HG02840 (cell line): ENCODE results near the gene TBC1D32.
"Not testable (repeated sequence)": the region's sequence is repeated elsewhere in the genome, so short reads cannot be mapped to it uniquely, and the experiment has no call there.

Experiments
- ATAC-seq: cut with Tn5 transposase; IDR thresholded peaks from one replicate; pipeline ENCODE4 v1.9.1; 2021; ENCODE audit warnings: mild to moderate bottlenecking, moderate library complexity, moderate number of reproducible peaks; ENCODE audit not compliant: unreplicated experiment, low FRiP score

The TBC1D32 gene, protein sequence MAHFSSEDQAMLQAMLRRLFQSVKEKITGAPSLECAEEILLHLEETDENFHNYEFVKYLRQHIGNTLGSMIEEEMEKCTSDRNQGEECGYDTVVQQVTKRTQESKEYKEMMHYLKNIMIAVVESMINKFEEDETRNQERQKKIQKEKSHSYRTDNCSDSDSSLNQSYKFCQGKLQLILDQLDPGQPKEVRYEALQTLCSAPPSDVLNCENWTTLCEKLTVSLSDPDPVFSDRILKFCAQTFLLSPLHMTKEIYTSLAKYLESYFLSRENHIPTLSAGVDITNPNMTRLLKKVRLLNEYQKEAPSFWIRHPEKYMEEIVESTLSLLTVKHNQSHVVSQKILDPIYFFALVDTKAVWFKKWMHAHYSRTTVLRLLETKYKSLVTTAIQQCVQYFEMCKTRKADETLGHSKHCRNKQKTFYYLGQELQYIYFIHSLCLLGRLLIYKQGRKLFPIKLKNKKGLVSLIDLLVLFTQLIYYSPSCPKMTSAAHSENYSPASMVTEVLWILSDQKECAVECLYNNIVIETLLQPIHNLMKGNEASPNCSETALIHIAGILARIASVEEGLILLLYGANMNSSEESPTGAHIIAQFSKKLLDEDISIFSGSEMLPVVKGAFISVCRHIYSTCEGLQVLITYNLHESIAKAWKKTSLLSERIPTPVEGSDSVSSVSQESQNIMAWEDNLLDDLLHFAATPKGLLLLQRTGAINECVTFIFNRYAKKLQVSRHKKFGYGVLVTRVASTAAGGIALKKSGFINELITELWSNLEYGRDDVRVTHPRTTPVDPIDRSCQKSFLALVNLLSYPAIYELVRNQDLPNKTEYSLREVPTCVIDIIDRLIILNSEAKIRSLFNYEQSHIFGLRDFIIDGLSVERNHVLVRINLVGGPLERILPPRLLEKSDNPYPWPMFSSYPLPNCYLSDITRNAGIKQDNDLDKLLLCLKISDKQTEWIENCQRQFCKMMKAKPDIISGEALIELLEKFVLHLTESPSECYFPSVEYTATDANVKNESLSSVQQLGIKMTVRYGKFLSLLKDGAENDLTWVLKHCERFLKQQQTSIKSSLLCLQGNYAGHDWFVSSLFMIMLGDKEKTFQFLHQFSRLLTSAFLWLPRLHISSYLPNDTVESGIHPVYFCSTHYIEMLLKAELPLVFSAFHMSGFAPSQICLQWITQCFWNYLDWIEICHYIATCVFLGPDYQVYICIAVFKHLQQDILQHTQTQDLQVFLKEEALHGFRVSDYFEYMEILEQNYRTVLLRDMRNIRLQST

DNA sequence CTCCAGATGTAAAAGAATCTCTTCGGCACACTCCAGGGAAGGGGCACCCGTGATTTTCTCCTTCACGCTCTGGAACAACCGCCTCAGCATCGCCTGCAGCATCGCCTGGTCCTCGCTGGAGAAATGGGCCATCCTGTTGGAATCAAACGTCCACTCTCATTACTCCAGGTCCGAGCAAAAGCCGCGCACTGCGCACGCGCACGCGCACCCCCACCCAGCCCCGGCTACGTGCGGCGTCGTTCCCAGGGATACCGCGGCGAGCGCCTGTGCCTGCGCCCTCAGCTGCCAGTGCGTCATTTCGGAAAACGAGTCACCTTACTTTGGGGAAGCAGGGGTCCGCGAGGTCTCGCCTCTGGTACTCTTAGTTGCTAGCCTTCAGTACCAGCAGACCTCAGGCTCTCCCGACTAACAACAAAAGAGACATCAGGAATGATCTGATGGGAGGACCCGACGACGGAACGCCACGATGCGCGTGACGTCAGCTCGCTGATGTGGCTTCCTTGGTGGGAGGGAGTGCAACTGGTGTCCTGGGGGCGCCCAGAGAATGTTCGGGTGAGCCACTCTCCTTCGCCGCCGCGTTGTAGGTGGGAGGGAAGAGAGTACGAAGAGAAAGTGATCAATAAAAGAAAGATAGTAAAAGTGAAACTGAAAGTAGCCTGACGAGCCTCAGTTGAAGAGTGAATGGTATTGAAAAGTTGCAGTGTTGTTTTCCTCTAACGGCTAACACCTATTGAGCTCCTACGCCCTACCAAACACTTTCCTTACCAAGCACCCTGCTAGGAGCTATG is at the start of gene TBC1D32:
TBC1D32 (minus strand) TSS at position 182 of the 788 bp plus-strand sequence; CDS start at position 132, 50 bp downstream.
- peak; percentile 96 for ATAC-seq

DNA sequence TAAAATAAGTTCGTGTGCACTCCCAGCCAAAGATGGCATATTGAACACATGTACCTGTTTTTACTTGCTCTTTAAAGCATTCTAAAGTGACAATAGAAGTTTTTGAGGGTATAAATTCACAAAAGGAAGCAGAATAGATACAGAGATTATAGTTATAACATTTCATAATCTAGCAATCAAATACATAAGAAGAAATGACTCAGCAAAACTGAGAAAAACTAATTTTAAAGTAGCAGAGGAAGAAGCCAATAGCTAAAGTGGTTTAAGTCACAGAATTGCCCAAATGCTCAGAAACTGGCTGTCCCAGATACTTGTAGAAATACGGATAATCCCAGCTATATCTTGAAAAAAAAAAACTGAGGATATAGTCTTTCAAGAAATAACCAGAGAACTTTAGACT is 49.2 kb upstream of the TBC1D32 start:
- ATAC-seq, result no peak

DNA sequence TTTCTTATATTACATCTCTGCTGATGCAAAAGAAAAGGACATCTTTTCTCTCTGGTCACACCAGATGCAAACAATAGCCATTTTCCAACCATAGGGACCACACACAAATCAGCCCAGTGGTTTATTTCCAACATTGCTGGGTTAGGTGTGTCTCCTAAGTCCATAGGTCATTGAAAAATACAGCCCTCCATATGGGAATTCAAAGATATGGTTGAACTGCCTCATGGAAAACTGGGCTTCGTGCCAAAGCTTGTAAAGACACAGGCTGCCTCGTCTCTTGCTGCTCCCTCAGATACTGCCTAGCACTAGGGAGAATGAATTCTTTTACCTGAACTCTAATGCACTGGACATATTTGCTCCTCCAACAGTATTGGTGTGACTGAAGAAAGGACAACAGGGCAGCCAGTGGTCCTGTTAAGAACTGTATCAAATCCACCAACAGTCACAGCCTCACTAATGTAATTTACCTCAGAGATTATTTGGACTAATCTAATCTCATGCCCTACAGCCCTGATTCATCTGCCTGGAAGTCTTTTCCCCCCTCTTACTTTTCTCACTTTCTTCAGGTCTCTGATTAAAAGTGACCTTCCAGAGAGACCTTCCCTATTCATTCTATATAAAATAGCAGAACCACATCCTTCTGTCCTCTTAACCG is 48.3 kb upstream of the TBC1D32 start:
- no peak for ATAC-seq

DNA sequence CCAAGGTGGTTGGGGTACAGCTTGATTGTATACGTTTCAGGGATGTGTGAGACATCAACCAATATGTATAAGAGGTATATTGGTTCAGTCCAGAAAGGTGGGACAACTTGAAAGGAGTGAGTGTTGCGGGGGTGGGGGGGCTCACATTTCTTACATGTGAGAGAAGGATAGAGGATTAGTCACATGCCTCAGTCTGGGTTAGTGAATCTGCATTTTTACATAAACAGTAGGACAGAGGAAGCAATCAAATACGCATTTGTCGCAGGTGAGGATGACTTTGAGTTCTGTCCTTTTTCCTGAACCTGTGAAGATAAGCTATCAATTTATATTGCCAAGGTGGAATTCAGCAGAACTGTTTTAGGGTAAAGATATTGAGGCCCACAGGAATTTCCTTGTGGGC is 42.1 kb upstream of the TBC1D32 start:
- no peak for ATAC-seq

DNA sequence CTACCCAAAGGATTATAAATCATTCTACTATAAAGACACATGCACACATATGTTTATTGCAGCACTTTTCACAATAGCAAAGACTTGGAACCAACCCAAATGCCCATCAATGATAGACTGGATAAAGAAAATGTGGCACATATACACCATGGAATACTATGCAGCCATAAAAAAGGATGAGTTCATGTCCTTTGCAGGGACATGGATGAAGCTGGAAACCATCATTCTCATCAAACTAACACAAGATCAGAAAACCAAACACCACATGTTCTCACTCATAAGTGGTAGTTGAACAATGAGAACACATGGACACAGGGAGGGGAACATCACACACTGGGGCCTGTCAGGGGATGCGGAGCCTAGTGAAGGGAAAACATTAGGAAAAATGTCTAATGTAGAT is 39.9 kb upstream of the TBC1D32 start:
- not testable (repeated sequence) for ATAC-seq

DNA sequence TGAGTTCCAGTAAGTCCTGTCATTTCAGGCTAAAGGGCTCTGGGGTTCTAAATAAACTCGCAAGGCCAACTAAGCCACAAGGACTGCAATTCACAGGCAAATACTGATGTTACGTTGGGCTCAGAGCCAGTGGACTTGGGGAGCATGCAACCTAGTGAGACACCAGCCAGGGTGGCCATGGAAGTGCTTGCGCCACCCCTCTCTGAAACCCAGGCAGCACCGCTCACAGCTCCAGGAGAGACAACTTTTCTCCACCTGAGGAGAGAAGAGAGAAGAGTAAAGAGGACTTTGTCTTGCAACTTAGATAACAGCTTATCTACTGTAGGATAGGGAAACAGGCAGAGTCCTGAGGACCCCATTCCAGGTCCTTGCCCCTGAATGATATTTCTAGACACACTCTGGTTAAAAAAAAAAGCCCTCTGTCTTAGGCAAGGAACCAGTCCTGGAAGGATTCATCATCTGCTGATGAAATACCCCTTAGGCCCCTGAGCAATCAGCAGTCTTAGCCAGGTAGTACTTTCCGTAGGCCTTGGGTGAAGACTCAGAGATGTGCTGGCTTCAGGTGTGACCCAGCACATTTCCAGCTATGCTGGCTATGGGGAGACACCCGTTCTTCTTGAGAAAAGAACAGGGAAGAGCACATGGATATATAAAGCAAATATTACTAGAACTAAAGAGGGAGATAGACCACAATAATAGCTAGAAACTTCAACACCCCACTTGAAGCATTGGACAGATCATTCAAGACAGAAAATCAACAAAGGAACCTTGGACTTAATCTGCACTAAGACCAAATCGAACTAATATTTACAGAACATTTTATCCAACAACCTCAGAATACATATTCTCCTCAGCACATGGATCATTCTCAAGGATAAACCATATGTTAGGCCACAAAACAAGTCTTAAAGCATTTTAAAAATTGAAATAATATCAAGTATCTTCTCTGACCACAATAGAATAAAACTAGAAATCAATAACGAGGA is 31.5 kb upstream of the TBC1D32 start:
- ATAC-seq, result no peak

DNA sequence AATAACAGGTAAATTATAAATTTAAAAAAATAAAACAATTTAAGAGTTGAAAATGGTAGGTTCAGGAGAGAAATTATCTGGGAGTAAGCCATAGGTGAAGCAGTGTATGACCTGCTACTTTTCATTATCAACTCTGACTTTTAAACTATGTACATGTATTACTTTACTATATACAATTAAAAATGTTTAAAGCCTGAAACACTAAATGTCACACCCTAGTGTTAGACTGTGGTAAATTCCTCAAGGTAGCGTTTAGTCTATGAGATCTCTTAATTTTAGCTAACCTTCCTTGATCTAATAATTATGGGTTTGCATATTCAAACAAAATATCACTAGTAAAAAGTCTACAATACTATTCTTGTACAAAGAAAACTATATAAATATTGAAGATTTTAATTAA is 22.3 kb upstream of the TBC1D32 start:
- ATAC-seq, result no peak

DNA sequence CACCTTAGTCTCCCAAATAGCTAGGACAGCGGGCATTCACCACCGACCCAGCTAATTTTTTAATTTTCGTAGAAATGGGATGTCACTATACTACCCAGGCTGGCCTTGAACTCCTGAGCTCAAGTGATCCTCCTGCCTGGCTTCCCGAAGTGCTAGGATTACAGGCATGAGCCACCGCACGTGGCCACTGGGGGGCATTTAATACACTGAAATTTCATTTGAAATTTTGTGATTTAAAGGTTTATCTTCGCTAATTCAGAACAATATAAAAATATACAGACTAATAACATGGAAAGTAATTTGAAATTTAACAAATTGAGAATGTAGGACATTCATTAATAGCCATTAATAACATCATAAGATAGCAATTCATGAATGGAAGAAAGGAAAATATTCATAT is 20.5 kb upstream of the TBC1D32 start:
- ATAC-seq, result no peak

DNA sequence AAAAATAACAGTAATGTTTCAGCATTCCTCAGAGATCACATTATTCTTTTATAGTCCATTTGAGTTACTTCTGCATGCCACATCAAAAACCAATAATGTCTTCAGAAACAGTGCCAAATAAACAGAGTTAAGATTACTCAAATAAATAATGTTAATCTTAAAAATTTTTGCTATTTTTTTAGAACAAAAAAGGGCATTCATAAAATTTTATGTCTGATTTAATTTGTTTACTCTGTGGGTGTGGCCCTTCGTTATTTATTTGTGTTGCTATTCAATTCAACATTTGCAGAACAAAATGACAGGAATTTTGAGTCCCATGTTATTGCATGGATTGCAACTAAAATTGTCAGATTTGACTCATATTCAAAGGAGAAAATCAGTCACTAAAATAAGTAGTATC is 18.7 kb upstream of the TBC1D32 start:
- no peak for ATAC-seq

DNA sequence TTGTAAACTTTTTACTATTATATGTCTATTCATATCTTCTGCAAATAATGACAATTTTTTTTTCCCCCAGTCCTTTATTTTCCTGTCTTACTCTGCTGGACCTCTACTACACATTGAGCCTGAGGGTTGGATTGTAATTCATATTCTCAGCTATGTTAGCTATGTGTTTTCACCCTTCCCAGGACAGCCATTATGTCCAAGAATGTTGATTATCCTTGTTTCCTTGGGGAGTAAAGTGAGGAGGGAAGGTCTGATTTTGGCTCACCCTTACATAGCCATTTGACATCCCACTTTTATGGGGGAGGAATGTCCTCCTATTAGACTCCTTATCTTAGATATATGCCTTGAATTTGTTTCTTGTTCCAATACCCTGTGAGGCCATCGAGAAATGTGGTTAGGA is 17.6 kb upstream of the TBC1D32 start:
- no peak for ATAC-seq

DNA sequence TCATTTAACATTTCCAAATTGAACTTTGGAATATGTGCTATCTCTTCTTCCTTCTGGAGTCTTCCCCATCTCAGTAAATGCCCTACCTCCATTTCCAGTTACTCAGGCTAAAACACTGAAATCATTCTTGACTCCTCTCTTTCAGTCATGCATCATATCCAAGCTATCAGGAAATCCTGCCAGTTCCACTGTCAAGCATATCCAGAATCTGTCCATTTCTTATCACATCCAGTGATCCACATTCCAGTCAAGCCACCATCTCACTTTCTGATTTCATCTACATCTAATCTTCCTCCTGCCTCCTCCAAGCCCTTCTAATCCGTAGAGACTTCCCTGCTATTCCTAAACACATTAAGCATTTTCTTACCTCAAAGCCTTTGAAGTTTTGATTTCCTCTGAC is 15.3 kb upstream of the TBC1D32 start:
- no peak for ATAC-seq

DNA sequence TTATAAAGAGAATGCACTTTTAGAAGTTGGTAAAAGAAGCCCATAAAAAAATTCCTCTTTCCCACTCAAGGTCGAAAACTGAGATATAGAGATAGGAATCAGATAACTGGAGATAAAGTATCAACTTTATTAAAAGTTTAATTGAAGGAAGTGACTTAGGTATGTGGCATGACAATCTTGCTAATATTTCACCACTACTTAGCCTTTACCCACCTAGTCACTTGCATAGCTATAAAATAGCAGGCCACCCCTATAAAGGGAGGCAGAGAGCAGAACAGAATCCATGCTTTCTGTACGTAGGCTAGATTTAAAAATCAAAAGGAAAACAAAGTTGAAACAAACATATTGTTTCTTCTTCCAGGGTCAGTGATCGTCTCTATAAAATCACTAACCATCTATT is 13.2 kb upstream of the TBC1D32 start:
- ATAC-seq, result no peak

DNA sequence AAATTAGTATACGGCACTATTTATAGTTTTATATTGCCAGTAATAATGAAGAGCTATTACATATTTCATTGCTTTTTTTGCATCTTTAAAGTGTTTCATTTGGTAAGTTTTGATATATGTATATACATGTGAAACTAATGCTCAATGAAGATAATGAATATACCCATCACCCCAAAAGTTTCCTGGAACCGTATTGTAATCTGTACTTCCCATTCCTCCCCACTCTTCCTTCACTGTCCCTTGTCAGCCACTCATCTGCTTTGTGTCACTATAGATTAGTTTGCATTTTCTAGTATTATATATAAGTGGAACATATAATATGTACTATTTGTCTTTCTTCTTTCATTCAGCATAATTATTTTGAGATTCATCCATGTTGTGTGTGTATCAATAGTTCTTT is 10.3 kb upstream of the TBC1D32 start:
- no peak for ATAC-seq

DNA sequence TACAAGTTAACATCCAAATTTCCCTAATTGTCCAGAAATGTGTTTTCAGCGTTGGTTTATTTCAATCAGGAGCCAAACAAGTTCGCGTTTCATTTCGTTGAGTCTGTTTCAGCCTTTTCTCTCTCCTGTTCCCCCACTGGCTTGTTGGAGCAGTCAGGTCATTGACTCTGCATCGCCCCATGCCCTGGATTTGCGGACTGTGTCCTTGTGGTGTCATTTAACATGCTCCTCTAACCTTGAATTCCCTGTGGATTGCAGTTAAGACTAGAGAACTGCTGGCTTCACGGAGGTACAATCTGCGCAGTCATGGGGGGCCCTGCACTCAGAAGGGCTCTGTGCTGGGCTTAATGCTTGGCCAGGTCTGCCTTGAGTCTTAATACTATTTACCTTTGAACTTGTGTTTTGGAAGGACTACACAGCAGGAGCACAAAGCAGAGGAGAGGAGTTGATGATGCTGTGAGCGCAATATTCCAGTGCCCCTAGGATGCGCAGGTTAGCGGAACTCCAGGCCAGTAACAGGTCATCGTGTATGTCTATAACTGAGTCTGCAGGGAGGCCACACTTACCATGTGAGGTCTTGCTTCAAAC is 5.5 kb upstream of the TBC1D32 start:
- ATAC-seq, result no peak

DNA sequence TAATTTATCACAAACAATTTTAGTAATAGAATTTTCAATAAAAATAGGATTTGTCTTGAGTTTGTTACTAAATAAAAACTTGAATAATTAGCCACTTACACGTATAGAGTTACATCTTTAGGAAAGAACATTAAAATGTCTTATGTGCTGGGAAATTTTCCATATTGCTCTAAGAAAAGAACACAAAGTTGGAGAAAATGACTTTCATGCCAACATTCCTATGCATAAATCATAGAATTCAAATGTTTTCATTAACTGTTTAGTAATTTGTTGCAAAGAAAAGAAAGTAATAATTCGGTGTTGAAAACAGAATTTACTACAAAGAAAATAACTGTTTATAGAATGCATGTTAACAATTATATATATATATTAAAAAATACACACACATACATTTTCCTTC is 4.7 kb upstream of the TBC1D32 start:
- no peak for ATAC-seq

DNA sequence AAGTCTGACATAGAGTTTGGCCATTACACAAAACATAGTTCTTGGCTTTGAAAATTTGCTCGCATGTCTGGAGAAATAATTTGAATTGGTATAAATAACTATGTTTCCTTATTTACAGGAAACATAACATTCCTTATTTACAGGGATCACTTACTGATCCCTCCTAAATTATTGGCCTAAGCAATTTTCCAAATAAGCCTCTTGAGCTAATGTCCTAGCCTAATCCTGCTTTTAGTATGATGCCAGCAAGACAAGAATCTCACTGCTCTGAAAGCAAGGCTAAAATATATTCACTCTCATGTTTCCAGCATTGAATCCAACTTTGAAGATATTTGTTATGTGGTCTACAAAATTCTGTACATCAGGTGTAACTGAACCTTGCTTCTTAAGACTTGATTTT is 4.1 kb upstream of the TBC1D32 start:
- no peak for ATAC-seq

DNA sequence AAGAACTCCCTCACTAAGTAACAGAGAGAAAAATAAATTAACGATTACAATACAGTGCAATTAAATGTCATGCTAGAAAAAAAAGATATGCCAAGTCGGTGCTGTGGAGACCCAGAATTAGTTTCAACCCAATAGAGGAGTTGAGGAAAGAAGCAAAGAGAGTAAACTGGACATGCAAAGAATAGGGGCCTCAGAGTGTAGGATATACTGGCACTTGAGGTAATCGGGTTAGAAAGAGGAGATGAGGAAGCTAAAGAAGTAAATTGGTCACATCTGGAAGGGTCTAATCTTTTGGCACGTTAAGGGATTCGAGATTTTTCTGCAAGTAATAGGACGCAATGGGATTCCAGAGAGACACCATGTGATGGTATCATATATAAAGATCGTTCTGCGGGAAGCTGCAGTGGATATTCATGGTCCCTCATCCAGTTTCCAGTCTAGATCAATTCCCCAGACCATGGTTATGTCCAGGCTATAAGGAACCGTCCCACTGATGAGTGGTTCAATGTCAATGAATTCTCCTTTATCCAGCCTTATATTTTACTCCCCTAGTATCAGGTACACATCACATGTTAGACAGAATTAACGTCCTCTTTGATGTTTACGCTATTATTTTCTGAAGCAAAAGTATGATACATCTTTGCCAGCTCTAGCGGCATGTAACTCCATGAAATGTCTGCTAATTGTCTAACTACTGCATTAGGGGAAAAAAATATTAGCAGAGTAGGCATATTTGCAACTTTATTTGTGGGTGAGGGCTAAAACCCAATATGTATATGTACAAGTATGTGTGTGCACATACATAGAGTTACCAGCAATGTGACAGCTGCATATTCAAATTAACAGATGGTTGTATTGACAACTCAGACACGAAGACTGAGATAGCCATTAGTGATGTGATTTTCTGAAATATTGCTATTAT is 1.1 kb upstream of the TBC1D32 start:
- ATAC-seq, result no peak
